Caco-2 (cell line): ENCODE data around the gene DCTD. TPM values are rescaled to one million over a fixed set of nuclear protein-coding genes. Genes with fewer than 3 reads are reported as not detected.

Experiments used
- BruUV-seq: library from RNA; stranded (reverse); fragments of 400-500 nt; replicated peaks from 2 replicates; lab custom pipeline; 2021; lab: Mats Ljungman, UMichigan
- CTCF ChIA-PET: fragments of 300-600 bp; sonication (Branson Sonifier 250); formaldehyde crosslinking; loops from one replicate; lab custom pipeline; 2022; ENCODE audit warnings: antibody characterized with exemption; lab: Charles Lee
- POLR2A ChIA-PET: fragments of 300-600 bp; sonication (Branson Sonifier 250); formaldehyde crosslinking; loops from one replicate; lab custom pipeline; 2022; ENCODE audit warnings: antibody characterized with exemption; lab: Charles Lee
- DNase-seq, 2 experiments: peaks; one replicate each; pipeline versions ENCODE4 v3.0.0 to v3.0.0-alpha.2; 2020 to 2022
- H3K27me3 ChIP-seq: replicated peaks from 2 replicates; pipeline ENCODE4 v1.6.0; 2011; ENCODE audit warnings: low read length; ENCODE audit not compliant: control insufficient read depth, insufficient read depth
- H3K36me3 ChIP-seq: 2 replicates; pipeline ENCODE4 v1.5.1; 2011; ENCODE audit warnings: low read length; ENCODE audit not compliant: control insufficient read depth, insufficient read depth
- H3K4me1 ChIP-seq: fragments of 250-450 bp; sonication (Bioruptor Pico); 2 replicates; pipeline ENCODE4 v1.5.1; 2020; ENCODE audit warnings: mild to moderate bottlenecking
- H3K4me3 ChIP-seq: 2 replicates; pipeline ENCODE4 v1.5.1; 2011; ENCODE audit warnings: low read depth, mild to moderate bottlenecking, control low read depth, low read length
- H3K9me3 ChIP-seq: fragments of 250-450 bp; sonication (Bioruptor Pico); 2 replicates; pipeline ENCODE4 v1.5.1; 2020; ENCODE audit warnings: mild to moderate bottlenecking, moderate library complexity
- H3K27ac Mint-ChIP-seq: one replicate; pipeline ENCODE4 v1.8.0; 2022; ENCODE audit warnings: mixed read lengths; ENCODE audit not compliant: unreplicated experiment
- H3K27me3 Mint-ChIP-seq: one replicate; pipeline ENCODE4 v1.8.0; 2022; ENCODE audit warnings: mixed read lengths; ENCODE audit not compliant: insufficient read depth, unreplicated experiment
- H3K36me3 Mint-ChIP-seq: one replicate; pipeline ENCODE4 v1.8.0; 2022; ENCODE audit warnings: mild to moderate bottlenecking, mixed read lengths; ENCODE audit not compliant: insufficient read depth, unreplicated experiment
- H3K4me1 Mint-ChIP-seq: one replicate; pipeline ENCODE4 v1.8.0; 2022; ENCODE audit warnings: low read depth, mixed read lengths; ENCODE audit not compliant: unreplicated experiment
- H3K4me3 Mint-ChIP-seq: one replicate; pipeline ENCODE4 v1.8.0; 2022; ENCODE audit warnings: mild to moderate bottlenecking, moderate library complexity, mixed read lengths; ENCODE audit not compliant: unreplicated experiment
- H3K9me3 Mint-ChIP-seq: one replicate; pipeline ENCODE4 v1.8.0; 2022; ENCODE audit warnings: mixed read lengths; ENCODE audit not compliant: unreplicated experiment
- intact Hi-C: fragments of 100-400 bp; cut with micrococcal nuclease; formaldehyde crosslinking; loops from one replicate; pipeline ENCODE4 v1.10.0; 2022; ENCODE audit not compliant: unreplicated experiment
- total RNA-seq: library from RNA; stranded (reverse); gene quantifications from 2 replicates; pipeline ENCODE4 v1.2.3, GENCODE V29; 2022
- TF ChIP-seq, protein P1 (sequence below), 2 experiments: fragments of 200-600 bp in 1 of 2; IDR thresholded peaks; 1 replicate in 1 of 2; 2 replicates in 1 of 2; pipeline versions ENCODE4 v1.5.1 to v1.8.0; 2011 to 2022; ENCODE audit warnings: antibody characterized with exemption in 1 of 2, control low read depth in 1 of 2, inconsistent platforms in 1 of 2, low read depth in 1 of 2, low read length in 1 of 2, mild to moderate bottlenecking in 1 of 2, moderate library complexity in 1 of 2; ENCODE audit not compliant: insufficient read depth in 1 of 2, severe bottlenecking in 1 of 2, unreplicated experiment in 1 of 2

Gene DCTD
- total RNA-seq, 1 experiment from 2014 or later = 79.0 TPM

DNA sequence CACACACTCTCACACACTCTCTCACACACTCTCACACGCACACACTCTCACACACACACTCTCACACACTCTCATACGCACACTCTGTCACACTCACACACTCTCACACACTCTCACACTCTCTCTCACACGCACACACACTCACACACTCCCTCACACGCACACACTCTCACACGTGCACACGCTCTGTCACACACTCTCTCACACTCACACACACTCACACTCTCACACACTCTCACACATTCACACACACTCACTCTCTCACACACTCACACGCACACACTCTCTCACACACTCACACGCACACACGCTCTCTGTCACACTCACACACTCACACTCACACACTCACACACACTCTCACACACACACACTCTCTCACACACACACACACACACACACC, 43.0 kb upstream of the DCTD start:
- no peaks in the 10 kb centered on the region for H3K4me1 ChIP-seq
- ChIA-PET CTCF (no interaction called here), POLR2A (no interaction called here)
- no peak overlapping the region for H3K4me3 Mint-ChIP-seq
- no peak for DNase-seq
- peaks cover 6% of the 10 kb centered on the region for H3K9me3 ChIP-seq
- no peak overlapping the region for H3K4me3 ChIP-seq
- no peak overlapping the region for H3K27ac Mint-ChIP-seq
- peaks cover 8% of the 10 kb centered on the region for H3K27me3 Mint-ChIP-seq
- no TSS peak for BruUV-seq
- no peaks in the 10 kb centered on the region for H3K36me3 Mint-ChIP-seq
- H3K9me3 Mint-ChIP-seq = peaks cover 22% of the 10 kb centered on the region
- no peaks in the 10 kb centered on the region for H3K27me3 ChIP-seq
- H3K4me1 Mint-ChIP-seq = no peaks in the 10 kb centered on the region
- intact Hi-C loops = no loop called here
- TF ChIP-seq, protein P1, sequence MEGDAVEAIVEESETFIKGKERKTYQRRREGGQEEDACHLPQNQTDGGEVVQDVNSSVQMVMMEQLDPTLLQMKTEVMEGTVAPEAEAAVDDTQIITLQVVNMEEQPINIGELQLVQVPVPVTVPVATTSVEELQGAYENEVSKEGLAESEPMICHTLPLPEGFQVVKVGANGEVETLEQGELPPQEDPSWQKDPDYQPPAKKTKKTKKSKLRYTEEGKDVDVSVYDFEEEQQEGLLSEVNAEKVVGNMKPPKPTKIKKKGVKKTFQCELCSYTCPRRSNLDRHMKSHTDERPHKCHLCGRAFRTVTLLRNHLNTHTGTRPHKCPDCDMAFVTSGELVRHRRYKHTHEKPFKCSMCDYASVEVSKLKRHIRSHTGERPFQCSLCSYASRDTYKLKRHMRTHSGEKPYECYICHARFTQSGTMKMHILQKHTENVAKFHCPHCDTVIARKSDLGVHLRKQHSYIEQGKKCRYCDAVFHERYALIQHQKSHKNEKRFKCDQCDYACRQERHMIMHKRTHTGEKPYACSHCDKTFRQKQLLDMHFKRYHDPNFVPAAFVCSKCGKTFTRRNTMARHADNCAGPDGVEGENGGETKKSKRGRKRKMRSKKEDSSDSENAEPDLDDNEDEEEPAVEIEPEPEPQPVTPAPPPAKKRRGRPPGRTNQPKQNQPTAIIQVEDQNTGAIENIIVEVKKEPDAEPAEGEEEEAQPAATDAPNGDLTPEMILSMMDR (IDR thresholded peaks at IDR 0.05; ENCODE audit: insufficient read depth in 1 of 2, low read depth in 1 of 2, low read length in 1 of 2, severe bottlenecking in 1 of 2, unreplicated experiment in 1 of 2) = no peak
- H3K36me3 ChIP-seq = no peaks in the 10 kb centered on the region

DNA sequence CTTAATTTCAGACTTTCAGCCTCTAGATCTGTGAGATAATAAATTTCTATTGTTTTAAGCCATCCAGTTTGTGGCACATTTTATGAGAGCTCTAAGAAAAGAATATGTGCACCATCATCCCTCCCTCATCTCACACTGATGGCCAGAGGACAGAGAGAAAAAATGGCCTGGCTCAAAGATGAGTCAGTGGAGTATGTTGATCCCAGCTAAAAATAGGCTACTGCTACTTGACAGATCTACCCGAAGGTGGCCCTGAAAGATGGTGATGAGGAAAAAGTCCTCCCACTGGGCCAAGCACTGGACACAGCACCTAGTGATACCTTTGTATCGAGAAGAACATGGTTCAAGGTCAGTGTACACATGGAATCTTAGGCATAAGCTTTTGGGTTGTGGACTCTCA, 38.2 kb upstream of the DCTD start:
- Mint-ChIP-seq H3K36me3 (no peaks in the 10 kb centered on the region), H3K27me3 (no peaks in the 10 kb centered on the region), H3K4me3 (no peak overlapping the region), H3K4me1 (no peaks in the 10 kb centered on the region), H3K27ac (no peak overlapping the region), H3K9me3 (peaks cover 22% of the 10 kb centered on the region)
- Histone ChIP-seq H3K27me3 (no peaks in the 10 kb centered on the region), H3K4me1 (no peaks in the 10 kb centered on the region), H3K4me3 (no peak overlapping the region), H3K9me3 (peaks cover 6% of the 10 kb centered on the region), H3K36me3 (no peaks in the 10 kb centered on the region)
- ChIA-PET POLR2A (no interaction called here), CTCF (no interaction called here)
- intact Hi-C loops = no loop called here
- TF ChIP-seq, protein P1 (IDR thresholded peaks at IDR 0.05; ENCODE audit: insufficient read depth in 1 of 2, low read depth in 1 of 2, low read length in 1 of 2, severe bottlenecking in 1 of 2, unreplicated experiment in 1 of 2) = no peak
- no TSS peak for BruUV-seq
- no peak for DNase-seq

DNA sequence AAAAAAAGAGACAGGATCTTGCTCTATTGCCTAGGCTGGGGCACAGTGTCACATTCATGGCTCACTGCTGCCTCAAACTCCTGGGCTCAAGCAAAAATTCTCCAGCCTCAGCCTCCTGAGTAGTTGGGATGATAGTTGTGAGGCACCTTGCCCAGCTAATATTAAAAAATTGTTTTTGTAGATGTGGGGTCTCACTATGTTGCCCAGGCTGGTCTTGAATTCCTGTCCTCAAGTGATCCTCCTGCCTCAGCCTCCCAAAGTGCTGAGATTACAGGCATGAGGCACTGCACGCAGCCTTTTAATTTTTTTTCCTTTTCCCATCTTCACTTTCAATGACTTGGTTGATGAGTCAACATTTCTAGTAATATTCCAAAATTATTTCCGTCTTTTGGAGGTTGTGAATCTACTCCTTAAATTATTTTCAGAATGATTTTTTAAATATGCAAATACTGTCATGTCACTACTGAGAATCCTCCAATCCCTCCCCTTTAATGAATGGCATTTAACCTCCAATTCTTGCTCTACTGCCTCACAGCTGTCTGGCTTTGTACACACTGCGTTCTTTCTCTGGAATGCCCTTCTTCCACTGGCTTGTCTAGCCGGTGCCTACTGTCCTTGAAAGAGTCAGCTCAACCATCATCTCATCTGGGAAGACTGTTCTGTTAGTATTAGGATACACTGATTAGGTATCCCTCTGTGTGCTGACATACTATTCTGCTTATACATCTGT, 27.5 kb upstream of the DCTD start:
- BruUV-seq = no TSS peak
- Histone ChIP-seq H3K9me3 (no peaks in the 10 kb centered on the region), H3K36me3 (no peaks in the 10 kb centered on the region), H3K27me3 (no peaks in the 10 kb centered on the region), H3K4me3 (no peak overlapping the region), H3K4me1 (no peaks in the 10 kb centered on the region)
- no peak for DNase-seq
- POLR2A ChIA-PET = no interaction called here
- intact Hi-C loops = no loop called here
- TF ChIP-seq, protein P1 (IDR thresholded peaks at IDR 0.05; ENCODE audit: insufficient read depth in 1 of 2, low read depth in 1 of 2, low read length in 1 of 2, severe bottlenecking in 1 of 2, unreplicated experiment in 1 of 2) = no peak
- CTCF ChIA-PET = no interaction called here
- Mint-ChIP-seq H3K9me3 (no peaks in the 10 kb centered on the region), H3K4me1 (no peaks in the 10 kb centered on the region), H3K36me3 (no peaks in the 10 kb centered on the region), H3K4me3 (no peak overlapping the region), H3K27ac (no peak overlapping the region), H3K27me3 (peaks cover 14% of the 10 kb centered on the region)
